IPS-18a (cell line): Measurements from ENCODE around the gene RPS6KB1.
A peak's percentile ranks its signal among the peaks of the same experiment; 100 is the strongest.

Source experiments
- H3K27ac ChIP-seq: one replicate; pipeline ENCODE4 v1.5.1; 2013; ENCODE audit warnings: low read length
- H3K27me3 ChIP-seq: one replicate; pipeline ENCODE4 v1.6.1; 2013; ENCODE audit warnings: mild to moderate bottlenecking, low read length; ENCODE audit not compliant: control insufficient read depth, insufficient read depth
- H3K36me3 ChIP-seq: one replicate; pipeline ENCODE4 v1.6.1; 2013; ENCODE audit warnings: low read depth, low read length; ENCODE audit not compliant: control insufficient read depth
- H3K4me1 ChIP-seq: one replicate; pipeline ENCODE4 v1.6.1; 2013; ENCODE audit warnings: low read depth, low read length; ENCODE audit not compliant: control insufficient read depth
- H3K4me3 ChIP-seq: one replicate; pipeline ENCODE4 v1.5.1; 2013; ENCODE audit warnings: low read length
- H3K9ac ChIP-seq: one replicate; pipeline ENCODE4 v1.6.1; 2013; ENCODE audit warnings: mild to moderate bottlenecking, low read length, moderate library complexity
- H3K9me3 ChIP-seq: one replicate; pipeline ENCODE4 v1.6.1; 2013; ENCODE audit warnings: low read depth, low read length; ENCODE audit not compliant: control insufficient read depth

Gene RPS6KB1

DNA sequence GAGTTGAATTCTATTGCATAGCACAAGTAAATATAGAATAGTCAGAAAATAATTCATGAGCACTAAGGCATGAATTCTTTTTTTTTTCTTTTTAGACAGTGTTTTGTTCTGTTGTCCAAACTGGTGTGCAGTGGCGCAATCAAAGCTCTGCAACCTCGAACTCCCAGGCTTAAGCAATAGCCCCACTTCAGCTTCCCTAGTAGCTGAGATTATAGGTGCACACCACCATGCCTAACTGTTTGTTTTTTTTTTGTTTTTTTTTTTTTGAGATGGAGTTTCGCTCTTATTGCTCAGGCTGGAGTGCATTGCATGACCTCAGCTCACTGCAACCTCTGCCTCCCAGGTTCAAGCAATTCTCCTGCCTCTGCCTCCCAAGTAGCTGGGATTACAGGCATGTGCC is 16.8 kb upstream of the RPS6KB1 start:
- no peak overlapping the region for H3K9ac ChIP-seq
- H3K36me3 ChIP-seq = peaks cover 24% of the 10 kb centered on the region
- no peaks in the 10 kb centered on the region for H3K27me3 ChIP-seq
- no peaks in the 10 kb centered on the region for H3K9me3 ChIP-seq
- no peaks in the 10 kb centered on the region for H3K4me1 ChIP-seq
- H3K27ac ChIP-seq = no peak overlapping the region
- no peak overlapping the region for H3K4me3 ChIP-seq

DNA sequence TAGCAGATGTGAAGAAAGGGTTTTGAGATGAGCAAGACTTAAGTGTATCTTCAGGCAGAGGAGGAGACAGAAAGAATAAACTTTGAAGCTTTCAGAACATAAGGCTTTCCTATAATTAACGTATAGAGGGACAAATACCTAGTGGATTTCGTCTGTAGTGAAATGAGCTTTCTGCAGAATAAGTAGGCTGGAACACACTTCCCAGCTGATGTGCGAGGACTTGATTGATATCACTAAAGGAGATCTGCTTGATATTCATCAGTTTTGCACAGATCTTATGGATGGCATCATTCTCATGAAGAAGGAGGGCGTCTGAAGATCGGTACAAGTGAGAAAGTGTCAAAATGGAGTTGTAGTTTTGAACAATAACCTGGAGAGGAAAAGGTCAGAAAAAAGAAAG is 15.0 kb upstream of the RPS6KB1 start:
- Histone ChIP-seq H3K9ac (no peak overlapping the region), H3K27ac (no peak overlapping the region), H3K4me1 (no peaks in the 10 kb centered on the region), H3K36me3 (peaks cover 27% of the 10 kb centered on the region), H3K27me3 (no peaks in the 10 kb centered on the region), H3K4me3 (no peak overlapping the region), H3K9me3 (no peaks in the 10 kb centered on the region)

DNA sequence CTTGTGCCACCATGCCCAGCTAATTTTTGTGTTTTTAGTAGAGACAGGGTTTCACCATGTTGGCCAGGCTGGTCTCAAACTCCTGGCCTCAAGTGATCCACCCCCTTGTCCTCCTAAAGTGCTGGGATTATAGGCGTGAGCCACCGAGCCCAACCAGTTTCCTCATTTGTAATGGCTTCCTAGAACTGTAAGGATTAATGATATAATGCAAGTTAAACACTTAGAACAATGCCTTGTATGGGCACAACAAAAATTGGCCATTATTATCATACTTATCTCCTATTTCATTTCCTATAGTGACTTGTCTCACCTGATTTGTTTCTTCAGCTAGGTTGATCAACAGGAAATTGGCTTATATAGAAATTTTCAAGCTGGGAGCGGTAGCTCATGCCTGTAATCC is 14.3 kb upstream of the RPS6KB1 start:
- H3K27me3 ChIP-seq = no peaks in the 10 kb centered on the region
- H3K36me3 ChIP-seq = peaks cover 29% of the 10 kb centered on the region
- H3K4me3 ChIP-seq = no peak overlapping the region
- no peak overlapping the region for H3K27ac ChIP-seq
- no peaks in the 10 kb centered on the region for H3K9me3 ChIP-seq
- H3K9ac ChIP-seq = no peak overlapping the region
- H3K4me1 ChIP-seq = no peaks in the 10 kb centered on the region

DNA sequence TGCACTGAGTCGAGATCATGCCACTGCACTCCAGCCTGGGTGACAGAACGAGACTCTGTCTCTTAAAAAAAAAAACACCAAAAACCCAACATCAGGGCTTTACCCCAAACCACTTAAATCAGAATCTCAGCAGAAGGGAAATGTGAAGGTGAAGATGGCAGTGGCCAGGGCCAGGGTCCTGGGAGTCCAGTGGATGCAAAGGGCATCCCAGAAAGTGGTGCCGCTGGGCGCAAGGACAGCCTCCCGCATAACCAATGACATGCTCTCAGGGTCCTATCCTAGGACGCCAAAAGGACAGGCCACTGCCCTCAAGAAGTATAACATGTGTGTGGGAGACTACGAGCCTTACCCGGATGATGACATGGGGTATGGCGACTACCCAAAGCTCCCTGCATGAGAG is 8.1 kb upstream of the RPS6KB1 start:
- no peak overlapping the region for H3K9ac ChIP-seq
- H3K27ac ChIP-seq = no peak overlapping the region
- no peak overlapping the region for H3K4me3 ChIP-seq
- H3K9me3 ChIP-seq = no peaks in the 10 kb centered on the region
- H3K36me3 ChIP-seq = peaks cover 27% of the 10 kb centered on the region
- no peaks in the 10 kb centered on the region for H3K4me1 ChIP-seq
- no peaks in the 10 kb centered on the region for H3K27me3 ChIP-seq

DNA sequence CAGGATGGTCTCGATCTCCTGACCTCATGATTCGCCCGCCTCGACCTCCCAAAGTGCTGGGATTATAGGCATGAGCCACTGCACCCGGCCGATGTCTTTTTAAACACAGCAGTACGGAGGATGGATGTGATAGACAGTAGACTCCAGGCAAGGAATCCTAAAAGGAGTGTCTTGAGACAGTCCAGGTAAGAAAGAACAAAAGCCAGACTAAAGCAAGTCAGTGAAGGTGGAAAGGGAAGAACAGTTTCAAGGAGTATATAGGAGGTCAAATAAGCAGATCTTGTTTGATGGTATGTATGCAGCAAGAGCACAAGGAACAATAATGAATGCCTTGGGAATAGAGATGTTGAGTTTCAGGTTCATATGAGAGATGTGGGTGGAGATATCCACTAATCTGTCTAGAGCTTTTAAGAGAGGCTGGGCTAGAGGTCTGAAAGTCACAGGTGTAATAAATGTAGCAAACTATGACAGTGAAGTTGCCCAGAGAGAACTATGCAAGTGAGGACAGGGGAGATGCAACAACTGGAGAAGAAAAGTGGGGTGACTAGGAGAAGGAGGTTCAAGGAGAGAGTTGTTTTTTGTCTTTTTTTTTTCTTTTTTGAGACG is 4.7 kb upstream of the RPS6KB1 start:
- Histone ChIP-seq H3K36me3 (peaks cover 29% of the 10 kb centered on the region), H3K27me3 (no peaks in the 10 kb centered on the region), H3K9me3 (no peaks in the 10 kb centered on the region)

DNA sequence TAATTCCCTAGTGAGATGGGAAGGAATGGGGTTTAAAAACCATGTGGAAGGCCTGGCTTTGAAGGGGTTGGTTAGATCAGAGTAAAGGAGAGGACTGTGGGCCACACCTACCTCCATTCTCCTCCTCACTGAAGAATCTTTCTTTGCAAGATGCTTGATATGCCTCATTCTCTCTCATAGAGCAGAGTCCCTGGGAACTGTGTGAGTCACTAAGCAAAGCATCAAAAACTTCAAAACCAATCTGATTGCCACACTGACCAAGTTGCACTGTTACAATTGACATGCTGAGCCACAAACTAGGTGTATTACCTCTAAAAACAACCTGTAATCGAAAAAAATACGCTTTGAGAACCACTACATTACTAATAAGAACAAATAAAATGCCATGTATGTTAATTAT is 2.2 kb upstream of the RPS6KB1 start:
- no peak overlapping the region for H3K9ac ChIP-seq

More for the DNA sequence above, 4.7 kb upstream of the RPS6KB1 start:
- no peaks in the 10 kb centered on the region for H3K4me1 ChIP-seq
- H3K9ac ChIP-seq = no peak overlapping the region
- H3K4me3 ChIP-seq = no peak overlapping the region
- H3K27ac ChIP-seq = no peak overlapping the region

DNA sequence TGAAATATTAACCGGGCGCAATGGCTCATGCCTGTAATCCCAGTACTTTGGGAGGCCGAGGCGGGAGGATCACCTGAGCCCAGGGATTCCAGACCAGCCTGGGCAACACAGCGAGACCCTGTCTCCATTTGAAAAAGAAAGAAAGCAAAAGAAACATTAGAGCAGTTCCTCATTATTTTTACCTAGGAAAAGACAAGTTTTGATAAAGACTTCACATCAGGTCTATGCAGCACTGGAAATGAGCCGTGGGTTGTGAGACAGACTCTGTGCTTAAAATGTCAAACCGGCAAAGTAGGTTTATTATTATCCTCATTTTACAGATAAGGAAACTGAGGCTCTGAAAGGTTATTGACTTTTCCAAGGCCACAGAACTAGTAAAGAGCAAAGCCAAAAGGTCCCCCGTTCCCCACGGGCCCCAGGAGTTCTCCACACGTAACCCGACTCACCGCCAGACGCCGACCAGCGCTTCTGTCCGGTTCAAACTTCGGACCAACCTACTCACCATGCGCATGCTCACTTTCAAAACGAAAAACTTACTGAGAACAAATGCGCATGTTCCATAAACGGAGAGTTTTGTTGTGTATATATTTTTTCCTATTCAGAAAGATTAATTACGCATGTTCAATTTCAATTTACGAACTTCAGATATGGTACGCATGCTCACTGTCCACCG is 534 bp upstream of the RPS6KB1 start:
- Histone ChIP-seq H3K36me3 (peaks cover 11% of the 10 kb centered on the region), H3K4me1 (peaks cover 6% of the 10 kb centered on the region), H3K27ac (peak overlapping the region; percentile 22), H3K4me3 (peak overlapping the region; percentile 91), H3K9me3 (no peaks in the 10 kb centered on the region), H3K27me3 (no peaks in the 10 kb centered on the region), H3K9ac (peak overlapping the region; percentile 71)

More for the DNA sequence above, 2.2 kb upstream of the RPS6KB1 start:
- no peak overlapping the region for H3K4me3 ChIP-seq
- H3K4me1 ChIP-seq = peaks cover 6% of the 10 kb centered on the region
- H3K36me3 ChIP-seq = peaks cover 14% of the 10 kb centered on the region
- H3K27me3 ChIP-seq = no peaks in the 10 kb centered on the region
- no peak overlapping the region for H3K27ac ChIP-seq
- H3K9me3 ChIP-seq = no peaks in the 10 kb centered on the region

DNA sequence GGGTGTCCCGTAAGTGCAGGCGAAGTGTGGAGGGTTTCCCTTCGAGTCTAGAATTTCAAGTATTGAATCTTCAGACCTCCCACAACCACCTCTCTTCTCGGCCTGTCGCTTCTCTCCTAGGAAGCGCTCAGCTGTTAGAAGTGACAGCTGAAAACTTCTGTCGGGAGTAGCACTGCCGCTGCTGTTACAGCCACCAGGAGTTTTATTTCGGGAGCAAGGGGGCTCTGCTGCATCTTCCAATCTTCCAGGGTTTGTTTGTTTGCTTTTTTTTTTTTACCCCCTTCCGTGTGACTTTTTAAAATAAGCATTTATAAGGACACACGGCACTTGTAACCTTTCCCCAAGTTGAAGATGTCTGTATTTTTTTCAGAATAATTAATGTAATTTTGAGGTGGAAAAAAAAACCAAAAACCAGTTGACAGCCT is 767 bp downstream of the RPS6KB1 start:
- no peaks in the 10 kb centered on the region for H3K9me3 ChIP-seq
- H3K27me3 ChIP-seq = no peaks in the 10 kb centered on the region
- H3K36me3 ChIP-seq = peaks cover 5% of the 10 kb centered on the region
- peak overlapping the region; percentile 71 for H3K9ac ChIP-seq
- H3K27ac ChIP-seq = no peak overlapping the region
- H3K4me3 ChIP-seq = peak overlapping the region; percentile 91
- H3K4me1 ChIP-seq = peaks cover 6% of the 10 kb centered on the region

DNA sequence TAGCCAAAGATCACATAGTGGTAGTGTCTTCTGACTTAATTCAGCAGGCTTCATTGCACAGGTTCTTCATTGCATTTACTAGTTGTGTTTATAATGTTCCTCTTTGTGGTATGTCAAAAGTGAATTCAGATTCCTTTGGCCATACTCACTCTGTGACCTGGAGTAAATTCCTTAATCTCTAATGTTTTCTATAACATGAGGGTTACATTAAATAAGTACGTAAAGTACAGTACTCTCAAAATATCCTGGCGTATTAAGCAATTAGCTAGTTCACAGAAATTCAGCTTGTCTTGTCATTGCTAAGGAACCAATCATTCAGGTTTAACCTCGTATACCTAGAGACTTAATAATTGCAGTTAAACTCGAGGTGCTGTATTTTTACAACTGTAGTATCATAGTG is 4.2 kb downstream of the RPS6KB1 start:
- H3K9ac ChIP-seq = no peak overlapping the region
- peaks cover 6% of the 10 kb centered on the region for H3K4me1 ChIP-seq
- H3K27me3 ChIP-seq = no peaks in the 10 kb centered on the region
- no peaks in the 10 kb centered on the region for H3K9me3 ChIP-seq
- no peak overlapping the region for H3K27ac ChIP-seq
- H3K36me3 ChIP-seq = no peaks in the 10 kb centered on the region
- no peak overlapping the region for H3K4me3 ChIP-seq

DNA sequence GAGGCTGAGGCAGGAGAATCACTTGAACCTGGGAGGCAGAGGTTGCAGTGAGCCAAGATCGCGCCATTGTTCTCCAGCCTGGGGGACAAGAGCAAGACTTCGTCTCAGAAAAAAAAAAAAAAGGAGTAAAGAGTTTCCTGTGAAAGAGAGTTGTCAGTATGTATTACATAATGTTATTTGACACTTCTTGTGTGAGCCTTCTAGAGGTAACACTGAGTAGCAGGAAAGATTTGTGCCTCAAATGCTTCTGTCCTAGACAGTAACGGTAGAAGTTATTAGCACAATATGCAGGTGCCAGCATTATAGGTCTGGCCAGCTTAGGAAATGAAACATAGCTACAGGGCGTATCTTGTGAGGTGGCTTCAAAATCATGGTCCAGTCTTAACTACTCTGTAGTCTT is 6.2 kb downstream of the RPS6KB1 start:
- peaks cover 2% of the 10 kb centered on the region for H3K4me1 ChIP-seq
- H3K27me3 ChIP-seq = no peaks in the 10 kb centered on the region
- H3K27ac ChIP-seq = no peak overlapping the region
- H3K9ac ChIP-seq = no peak overlapping the region
- H3K4me3 ChIP-seq = no peak overlapping the region
- no peaks in the 10 kb centered on the region for H3K36me3 ChIP-seq
- no peaks in the 10 kb centered on the region for H3K9me3 ChIP-seq

DNA sequence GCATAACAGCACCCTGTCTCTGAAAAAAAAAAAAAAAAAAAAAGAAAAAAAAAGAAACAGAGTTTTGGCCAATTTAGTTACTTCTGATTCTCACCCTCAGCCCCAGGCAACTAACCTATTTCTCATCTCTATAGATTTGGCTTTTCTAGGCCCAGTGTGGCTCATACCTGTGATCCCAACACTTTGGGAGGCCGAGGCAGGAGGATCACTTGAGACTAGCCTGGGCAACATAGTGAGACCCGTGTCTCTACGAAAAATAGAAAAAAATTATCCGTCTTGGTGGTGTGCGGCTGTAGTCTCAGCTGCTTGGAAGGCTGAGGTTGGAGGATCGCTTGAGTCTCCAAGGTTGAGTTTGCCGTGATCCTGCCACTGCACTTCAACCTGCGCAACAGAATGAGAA is 8.7 kb downstream of the RPS6KB1 start:
- Histone ChIP-seq H3K27me3 (no peaks in the 10 kb centered on the region), H3K4me1 (no peaks in the 10 kb centered on the region), H3K36me3 (no peaks in the 10 kb centered on the region), H3K27ac (no peak overlapping the region), H3K9me3 (no peaks in the 10 kb centered on the region), H3K9ac (no peak overlapping the region), H3K4me3 (no peak overlapping the region)

DNA sequence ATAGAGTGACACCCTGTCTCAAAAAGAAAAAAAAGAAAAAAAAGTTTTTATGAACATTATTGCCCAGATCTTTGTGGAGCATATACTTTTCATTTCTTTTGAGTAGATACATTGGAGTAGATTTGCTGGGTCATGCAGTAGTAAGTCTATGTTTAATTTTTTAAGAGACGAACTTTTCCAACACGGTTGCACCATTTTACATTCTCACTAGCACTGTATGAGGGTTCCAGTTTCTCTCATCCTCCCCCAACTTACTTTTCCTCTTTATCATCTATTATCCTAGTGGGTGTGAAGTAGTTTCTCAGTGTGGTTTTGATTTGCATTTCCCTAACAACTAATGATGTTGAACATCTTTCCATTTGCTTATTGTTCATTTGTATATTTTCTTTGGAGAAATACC is 10.5 kb downstream of the RPS6KB1 start:
- no peak overlapping the region for H3K9ac ChIP-seq
- no peaks in the 10 kb centered on the region for H3K9me3 ChIP-seq
- H3K4me3 ChIP-seq = no peak overlapping the region
- H3K27ac ChIP-seq = no peak overlapping the region
- no peaks in the 10 kb centered on the region for H3K27me3 ChIP-seq
- no peaks in the 10 kb centered on the region for H3K36me3 ChIP-seq
- H3K4me1 ChIP-seq = no peaks in the 10 kb centered on the region
